PC-3 (cell line): ENCODE measurements around the gene PIGT. TPM values are rescaled to one million over a fixed set of nuclear protein-coding genes. Genes with fewer than 3 reads are reported as not detected.

Experiments
- ATAC-seq: fragments of 200-7000 bp; cut with Tn5 transposase; 2 replicates; pipeline ENCODE4 v1.9.1; 2020; ENCODE audit warnings: mild to moderate bottlenecking, moderate library complexity
- BruUV-seq: library from RNA; stranded (reverse); fragments of 400-500 nt; replicated peaks from 2 replicates; lab custom pipeline; 2021; lab: Mats Ljungman, UMichigan
- CTCF ChIA-PET: fragments of 300-600 bp; sonication (Branson Sonifier 250); formaldehyde crosslinking; loops from one replicate; lab custom pipeline; 2022; ENCODE audit warnings: antibody characterized with exemption; lab: Charles Lee
- POLR2A ChIA-PET: fragments of 300-600 bp; sonication (Branson Sonifier 250); formaldehyde crosslinking; loops from one replicate; lab custom pipeline; 2022; ENCODE audit warnings: antibody characterized with exemption; ENCODE audit not compliant: unreplicated experiment; lab: Charles Lee
- DNase-seq: peaks from one replicate; pipeline ENCODE4 v3.0.0-alpha.2; 2015
- H2AFZ ChIP-seq: fragments of 300-600 bp; sonication (generic); 2 replicates; pipeline ENCODE4 v1.6.0; 2016; ENCODE audit warnings: antibody characterized with exemption, low read length
- H3F3A ChIP-seq: fragments of 300-600 bp; sonication (generic); one replicate; pipeline ENCODE4 v1.6.0; 2017; ENCODE audit warnings: antibody characterized with exemption, low read length, control low read depth, mild to moderate bottlenecking; ENCODE audit not compliant: unreplicated experiment
- H3K27ac ChIP-seq: fragments of 300-600 bp; sonication (generic); 2 replicates; pipeline ENCODE4 v1.5.1; 2016; ENCODE audit warnings: mild to moderate bottlenecking, low read length
- H3K27me3 ChIP-seq: fragments of 300-600 bp; sonication (generic); 2 replicates; pipeline ENCODE4 v1.6.1; 2016; ENCODE audit warnings: low read length, mixed read lengths
- H3K36me3 ChIP-seq: fragments of 300-600 bp; sonication (generic); 2 replicates; pipeline ENCODE4 v1.6.1; 2016; ENCODE audit warnings: low read depth, mixed run types, low read length, mixed read lengths
- H3K4me1 ChIP-seq: fragments of 300-600 bp; sonication (generic); 2 replicates; pipeline ENCODE4 v1.5.1; 2016; ENCODE audit warnings: low read length; ENCODE audit not compliant: insufficient read depth
- H3K4me2 ChIP-seq: fragments of 300-600 bp; sonication (generic); 2 replicates; pipeline ENCODE4 v1.6.0; 2016; ENCODE audit warnings: low read length
- H3K4me3 ChIP-seq: fragments of 300-600 bp; sonication (generic); 2 replicates; pipeline ENCODE4 v1.5.1; 2016; ENCODE audit warnings: mild to moderate bottlenecking, low read length, mixed read lengths
- H3K79me2 ChIP-seq: fragments of 300-600 bp; sonication (generic); 2 replicates; pipeline ENCODE4 v1.6.1; 2017; ENCODE audit warnings: low read length, mixed read lengths
- H3K9ac ChIP-seq: fragments of 300-600 bp; sonication (generic); 2 replicates; pipeline ENCODE4 v1.6.0; 2016; ENCODE audit warnings: mild to moderate bottlenecking, low read length
- H3K9me2 ChIP-seq: fragments of 300-600 bp; sonication (generic); replicated peaks from 2 replicates; pipeline ENCODE4 v1.6.1; 2016; ENCODE audit warnings: mixed run types, low read length, mixed read lengths
- H3K9me3 ChIP-seq: fragments of 300-600 bp; sonication (generic); 2 replicates; pipeline ENCODE4 v1.6.1; 2016; ENCODE audit warnings: low read length, mixed read lengths
- H4K20me1 ChIP-seq: fragments of 300-600 bp; sonication (generic); 2 replicates; pipeline ENCODE4 v1.6.1; 2016; ENCODE audit warnings: low read length, mixed read lengths
- EZH2 ChIP-seq: fragments of 300-600 bp; sonication (generic); IDR thresholded peaks from one replicate; pipeline ENCODE4 v1.6.1; 2017; ENCODE audit warnings: antibody characterized with exemption, mild to moderate bottlenecking, low read length; ENCODE audit not compliant: unreplicated experiment
- EZH2phosphoT487 ChIP-seq: fragments of 300-600 bp; sonication (generic); IDR thresholded peaks from 2 replicates; pipeline ENCODE4 v1.6.1; 2018; ENCODE audit warnings: mild to moderate bottlenecking, antibody characterized with exemption, low read length, borderline replicate concordance
- intact Hi-C: fragments of 100-400 bp; cut with micrococcal nuclease; formaldehyde crosslinking; loops from 2 replicates; pipeline ENCODE4 v1.9.0; 2023
- total RNA-seq: library from RNA; depleted of rRNA; stranded (reverse); fragments of >200 nt; gene quantifications from 2 replicates; pipeline ENCODE4 v1.2.3, GENCODE V29; 2014
- TF ChIP-seq, protein P1 (sequence below): fragments of 300-600 bp; sonication (generic); conservative IDR thresholded peaks from 2 replicates; pipeline ENCODE4 v1.5.1; 2017; ENCODE audit warnings: antibody characterized with exemption, low read depth, mild to moderate bottlenecking, low read length

The PIGT gene
- total RNA-seq, 1 experiment from 2014 or later, result 129 TPM

DNA sequence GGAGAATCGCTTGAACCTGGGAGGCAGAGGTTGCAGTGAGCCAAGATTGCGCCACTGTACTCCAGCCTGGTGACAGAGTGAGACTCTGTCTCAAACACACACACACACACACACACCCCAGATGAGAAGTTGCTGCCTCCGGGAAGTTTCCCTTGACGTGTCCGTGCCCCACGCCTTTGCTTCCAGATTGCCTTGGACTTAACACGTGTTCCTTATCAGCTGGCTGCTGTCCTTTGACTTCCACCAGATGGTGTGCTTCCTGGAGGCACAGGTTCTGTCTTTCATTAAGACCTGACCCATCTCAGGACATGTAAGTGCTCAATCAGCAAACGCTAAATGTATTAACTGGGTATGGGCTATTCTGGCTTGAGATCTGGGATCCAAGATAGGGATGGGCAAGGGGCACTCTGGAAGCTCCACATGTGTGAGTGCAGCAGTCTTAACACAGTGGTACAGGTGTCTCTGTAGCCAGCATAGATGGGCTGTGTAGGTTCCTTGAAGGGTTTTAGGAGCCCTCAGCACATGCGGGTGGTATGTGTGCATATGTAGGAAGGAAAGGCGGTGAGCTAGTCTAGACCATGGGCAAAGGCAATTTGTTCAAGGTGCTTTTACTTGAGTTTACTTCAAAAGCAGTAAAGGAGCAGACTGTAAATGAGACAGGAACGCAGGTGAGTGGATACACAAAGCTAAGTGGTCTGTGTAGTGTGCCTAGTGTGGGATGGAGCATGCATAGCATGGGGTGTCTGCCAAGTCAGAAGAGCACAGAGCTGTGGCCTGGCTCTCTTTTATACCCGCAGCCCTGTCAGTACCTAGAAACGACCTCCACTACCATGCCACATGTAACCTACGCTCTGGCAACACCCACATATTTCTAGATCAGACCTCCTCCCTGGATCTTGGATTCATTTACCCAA, 11.6 kb downstream of the PIGT start:
- H4K20me1 ChIP-seq, result no peaks in the 10 kb centered on the region
- no peak overlapping the region for H3K27ac ChIP-seq
- ATAC-seq (no peak), DNase-seq (no peak)
- H3K9ac ChIP-seq, result no peak overlapping the region
- BruUV-seq, result TSS peak; percentile 6
- TF ChIP-seq, protein P1, sequence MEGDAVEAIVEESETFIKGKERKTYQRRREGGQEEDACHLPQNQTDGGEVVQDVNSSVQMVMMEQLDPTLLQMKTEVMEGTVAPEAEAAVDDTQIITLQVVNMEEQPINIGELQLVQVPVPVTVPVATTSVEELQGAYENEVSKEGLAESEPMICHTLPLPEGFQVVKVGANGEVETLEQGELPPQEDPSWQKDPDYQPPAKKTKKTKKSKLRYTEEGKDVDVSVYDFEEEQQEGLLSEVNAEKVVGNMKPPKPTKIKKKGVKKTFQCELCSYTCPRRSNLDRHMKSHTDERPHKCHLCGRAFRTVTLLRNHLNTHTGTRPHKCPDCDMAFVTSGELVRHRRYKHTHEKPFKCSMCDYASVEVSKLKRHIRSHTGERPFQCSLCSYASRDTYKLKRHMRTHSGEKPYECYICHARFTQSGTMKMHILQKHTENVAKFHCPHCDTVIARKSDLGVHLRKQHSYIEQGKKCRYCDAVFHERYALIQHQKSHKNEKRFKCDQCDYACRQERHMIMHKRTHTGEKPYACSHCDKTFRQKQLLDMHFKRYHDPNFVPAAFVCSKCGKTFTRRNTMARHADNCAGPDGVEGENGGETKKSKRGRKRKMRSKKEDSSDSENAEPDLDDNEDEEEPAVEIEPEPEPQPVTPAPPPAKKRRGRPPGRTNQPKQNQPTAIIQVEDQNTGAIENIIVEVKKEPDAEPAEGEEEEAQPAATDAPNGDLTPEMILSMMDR, result no peak
- TF ChIP-seq EZH2 (no peak), EZH2phosphoT487 (no peak)
- H3K4me1 ChIP-seq, result no peaks in the 10 kb centered on the region
- CTCF ChIA-PET, result no interaction called here
- no peaks in the 10 kb centered on the region for H3K9me3 ChIP-seq
- H2AFZ ChIP-seq, result no peak overlapping the region
- no peak overlapping the region for H3K4me2 ChIP-seq
- H3K79me2 ChIP-seq, result no peaks in the 10 kb centered on the region
- peaks cover 26% of the 10 kb centered on the region for H3K36me3 ChIP-seq
- H3K27me3 ChIP-seq, result no peaks in the 10 kb centered on the region
- no peak overlapping the region for H3K4me3 ChIP-seq
- intact Hi-C loops, result no loop called here
- no peaks in the 10 kb centered on the region for H3K9me2 ChIP-seq
- H3F3A ChIP-seq, result no peaks in the 10 kb centered on the region
- POLR2A ChIA-PET, result no interaction called here

DNA sequence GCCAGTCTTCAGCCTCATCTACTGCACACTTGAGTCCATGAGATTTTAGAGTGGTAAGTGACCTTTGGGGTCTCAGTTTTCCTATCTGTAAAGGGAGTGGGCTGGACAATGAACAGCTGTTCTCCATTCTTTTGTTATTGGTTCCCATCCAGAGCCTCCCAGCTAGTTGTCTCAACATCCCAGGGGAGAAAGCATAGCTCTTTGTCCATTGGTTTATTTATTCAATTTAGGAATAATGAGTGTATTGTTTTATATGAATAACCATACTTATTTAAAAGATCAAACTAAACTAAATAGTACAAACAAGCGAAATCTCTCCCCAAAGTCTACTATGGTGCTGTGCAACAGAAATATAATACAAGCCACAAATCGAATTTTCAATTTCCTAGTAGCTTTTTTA, 13.7 kb downstream of the PIGT start:
- Histone ChIP-seq H3K4me1 (no peaks in the 10 kb centered on the region), H3K36me3 (peaks cover 10% of the 10 kb centered on the region), H3K9ac (no peak overlapping the region), H4K20me1 (no peaks in the 10 kb centered on the region), H3K79me2 (no peaks in the 10 kb centered on the region), H3K4me2 (no peak overlapping the region), H3K9me2 (no peaks in the 10 kb centered on the region), H3F3A (no peaks in the 10 kb centered on the region), H3K27me3 (no peaks in the 10 kb centered on the region), H2AFZ (no peak overlapping the region), H3K9me3 (no peaks in the 10 kb centered on the region), H3K4me3 (no peak overlapping the region), H3K27ac (no peak overlapping the region)
- CTCF ChIA-PET, result no interaction called here
- DNase-seq, result no peak
- TF ChIP-seq, protein P1, result no peak
- TF ChIP-seq EZH2 (no peak), EZH2phosphoT487 (no peak)
- no TSS peak for BruUV-seq
- no peak for ATAC-seq
- POLR2A ChIA-PET, result no interaction called here
- intact Hi-C loops, result no loop called here

- no peak overlapping the region for H3K4me2 ChIP-seq
- H3K27me3 ChIP-seq, result no peaks in the 10 kb centered on the region
- CTCF ChIA-PET, result interaction anchor here (0.6 to 1.1 kb wide), 2 partner anchors 339 to 959 kb away, joined by 3 to 4 read pairs; no protein-coding TSS in a partner anchor
- no peak for DNase-seq
- no peak overlapping the region for H3K4me3 ChIP-seq
- H3K9me2 ChIP-seq, result no peaks in the 10 kb centered on the region
- BruUV-seq, result no TSS peak
- no peaks in the 10 kb centered on the region for H4K20me1 ChIP-seq
- intact Hi-C loops, result no loop called here
- POLR2A ChIA-PET, result no interaction called here
- H3K36me3 ChIP-seq, result no peaks in the 10 kb centered on the region
- no peaks in the 10 kb centered on the region for H3F3A ChIP-seq
- ATAC-seq, result no peak
- H3K9me3 ChIP-seq, result no peaks in the 10 kb centered on the region
- H3K79me2 ChIP-seq, result no peaks in the 10 kb centered on the region
- H3K27ac ChIP-seq, result no peak overlapping the region
- H2AFZ ChIP-seq, result no peak overlapping the region
- H3K9ac ChIP-seq, result no peak overlapping the region
- H3K4me1 ChIP-seq, result peaks cover 5% of the 10 kb centered on the region; the same call in 1 of the 2 replicates
- TF ChIP-seq, protein P1, result no peak
- TF ChIP-seq EZH2, result no peak
- no peak for TF ChIP-seq EZH2phosphoT487
These were observed 16.4 kb downstream of the PIGT start for GRCh38 chr20:45432294-45432693.
